Right atrium auricular region (tissue), 2 donors: ENCODE data around the gene TMEM138. TPM values are rescaled to one million over a fixed set of nuclear protein-coding genes. Genes with fewer than 3 reads are reported as not detected.
A peak's percentile ranks its signal among the peaks of the same experiment; 100 is the strongest.

Source experiments
- DNase-seq: peaks from one replicate; pipeline ENCODE4 v3.0.0-alpha.2; 2019; ENCODE audit warnings: low spot score
- H3K27ac ChIP-seq, 2 donors: fragments of 200-600 bp; sonication (generic); 1 replicate in 1 of 2; 2 replicates in 1 of 2; pipeline ENCODE4 v1.5.1; 2016 to 2019
- H3K27me3 ChIP-seq, 2 donors: fragments of 200-600 bp; sonication (generic); one replicate each; pipeline versions ENCODE4 v1.5.1 to v1.6.0; 2017 to 2019
- H3K36me3 ChIP-seq: fragments of 200-600 bp; sonication (generic); one replicate; pipeline ENCODE4 v1.5.1; 2016
- H3K4me1 ChIP-seq, 2 donors: fragments of 200-600 bp; sonication (generic); one replicate each; pipeline versions ENCODE4 v1.5.1 to v1.6.0; 2017 to 2019
- H3K4me3 ChIP-seq, 2 donors: fragments of 200-600 bp; sonication (generic); 1 replicate in 1 of 2; 2 replicates in 1 of 2; pipeline ENCODE4 v1.5.1; 2017 to 2019; ENCODE audit warnings: mild to moderate bottlenecking in 1 of 2, moderate library complexity in 1 of 2
- H3K9me3 ChIP-seq, 2 donors: fragments of 200-600 bp; sonication (generic); one replicate each; pipeline ENCODE4 v1.5.1; 2019
- CTCF ChIP-seq, 2 donors: fragments of 200-600 bp; sonication (generic); IDR thresholded peaks; one replicate each; pipeline ENCODE4 v1.5.1; 2019; ENCODE audit warnings: antibody characterized with exemption in 2 of 2
- total RNA-seq, 2 donors: library from RNA; depleted of rRNA; stranded (reverse); fragments of >200 nt; gene quantifications; one replicate each; pipeline ENCODE4 v1.1.0, GENCODE V29; 2016

Gene TMEM138
- total RNA-seq, 2 donors from 2014 or later, result 12.6 to 18.2 TPM

- no peaks in the 10 kb centered on the region for H3K9me3 ChIP-seq
- H3K36me3 ChIP-seq, result peaks cover 35% of the 10 kb centered on the region
- DNase-seq, result no peak
- H3K27ac ChIP-seq, result no peak overlapping the region
- TF ChIP-seq CTCF (IDR thresholded peaks at IDR 0.05), result no peak
- H3K4me3 ChIP-seq, result no peak overlapping the region
- peaks cover 0 to 40% of the 10 kb centered on the region in 2 donors for H3K4me1 ChIP-seq
- no peaks in the 10 kb centered on the region for H3K27me3 ChIP-seq
Observed at GRCh38 chr11:61329871-61330270, 32.3 kb upstream of the TMEM138 start.

GRCh38 chr11:61331651-61332050, 30.5 kb upstream of the TMEM138 start:
- peaks cover 0 to 34% of the 10 kb centered on the region in 2 donors for H3K4me1 ChIP-seq
- H3K27ac ChIP-seq, result peak overlapping the region in 1 of 2 donors; percentile 93
- peak overlapping the region in 1 of 2 donors; percentile 99 for H3K4me3 ChIP-seq
- H3K9me3 ChIP-seq, result no peaks in the 10 kb centered on the region
- TF ChIP-seq CTCF (IDR thresholded peaks at IDR 0.05), result no peak
- H3K36me3 ChIP-seq, result peaks cover 21% of the 10 kb centered on the region
- H3K27me3 ChIP-seq, result no peaks in the 10 kb centered on the region
- DNase-seq, result no peak

GRCh38 chr11:61332281-61332796, 29.8 kb upstream of the TMEM138 start:
- Histone ChIP-seq H3K27ac (peak overlapping the region; percentile 84 to 93), H3K27me3 (no peaks in the 10 kb centered on the region), H3K4me3 (peak overlapping the region; percentile 87 to 99), H3K9me3 (no peaks in the 10 kb centered on the region), H3K4me1 (peaks cover 0 to 33% of the 10 kb centered on the region in 2 donors), H3K36me3 (peaks cover 20% of the 10 kb centered on the region)
- no peak for TF ChIP-seq CTCF (IDR thresholded peaks at IDR 0.05)
- DNase-seq, result no peak

GRCh38 chr11:61332797-61333549, 29.2 kb upstream of the TMEM138 start, which contains the start of the genes DDB1 and TKFC:
Gene DDB1, minus strand, starts transcription at chr11:61333105. Its CDS starts 137 bp downstream, at chr11:61332968.
Gene TKFC, plus strand, starts transcription at chr11:61333228. Its CDS starts 1,501 bp downstream, at chr11:61334729.
- Histone ChIP-seq H3K4me1 (peaks cover 0 to 28% of the 10 kb centered on the region in 2 donors), H3K27me3 (no peaks in the 10 kb centered on the region), H3K36me3 (peaks cover 16% of the 10 kb centered on the region), H3K9me3 (no peaks in the 10 kb centered on the region), H3K27ac (peak within 1 kb of the TSS; percentile 84 to 93), H3K4me3 (peak within 1 kb of the TSS; percentile 87 to 99)
- peak; percentile 93 for DNase-seq
- peak in 1 of 2 donors; percentile 30 for TF ChIP-seq CTCF (IDR thresholded peaks at IDR 0.05)

GRCh38 chr11:61333550-61334433, 28.4 kb upstream of the TMEM138 start:
- Histone ChIP-seq H3K27ac (peak overlapping the region; percentile 84 to 93), H3K9me3 (no peaks in the 10 kb centered on the region), H3K4me1 (peaks cover 0 to 28% of the 10 kb centered on the region in 2 donors), H3K4me3 (peak overlapping the region; percentile 87 to 99), H3K36me3 (peaks cover 9% of the 10 kb centered on the region), H3K27me3 (no peaks in the 10 kb centered on the region)
- DNase-seq, result no peak
- TF ChIP-seq CTCF (IDR thresholded peaks at IDR 0.05), result no peak
